KOPT-K1 (cell line): ENCODE data around the gene PRKCA.

ENCODE experiments used
- H3K27ac ChIP-seq: fragments of 200-600 bp; sonication (generic); 2 replicates; pipeline ENCODE4 v1.5.1; 2016; ENCODE audit warnings: antibody characterized with exemption, mild to moderate bottlenecking, low read depth, low read length; ENCODE audit not compliant: poor library complexity, severe bottlenecking
- H3K36me3 ChIP-seq: fragments of 200-600 bp; sonication (generic); 2 replicates; pipeline ENCODE4 v1.5.1; 2017; ENCODE audit warnings: antibody characterized with exemption, mild to moderate bottlenecking, low read length, moderate library complexity; ENCODE audit not compliant: insufficient read depth
- H3K9me3 ChIP-seq: fragments of 200-600 bp; sonication (generic); 2 replicates; pipeline ENCODE4 v1.5.1; 2017; ENCODE audit warnings: antibody characterized with exemption, low read length, mild to moderate bottlenecking; ENCODE audit not compliant: insufficient read depth, poor library complexity, severe bottlenecking

PRKCA gene

GRCh38 chr17:66637491-66637890 lies 335.1 kb downstream of the PRKCA start:
- Histone ChIP-seq H3K27ac (no peak overlapping the region), H3K9me3 (no peaks in the 10 kb centered on the region), H3K36me3 (peaks cover 24% of the 10 kb centered on the region)

DNA sequence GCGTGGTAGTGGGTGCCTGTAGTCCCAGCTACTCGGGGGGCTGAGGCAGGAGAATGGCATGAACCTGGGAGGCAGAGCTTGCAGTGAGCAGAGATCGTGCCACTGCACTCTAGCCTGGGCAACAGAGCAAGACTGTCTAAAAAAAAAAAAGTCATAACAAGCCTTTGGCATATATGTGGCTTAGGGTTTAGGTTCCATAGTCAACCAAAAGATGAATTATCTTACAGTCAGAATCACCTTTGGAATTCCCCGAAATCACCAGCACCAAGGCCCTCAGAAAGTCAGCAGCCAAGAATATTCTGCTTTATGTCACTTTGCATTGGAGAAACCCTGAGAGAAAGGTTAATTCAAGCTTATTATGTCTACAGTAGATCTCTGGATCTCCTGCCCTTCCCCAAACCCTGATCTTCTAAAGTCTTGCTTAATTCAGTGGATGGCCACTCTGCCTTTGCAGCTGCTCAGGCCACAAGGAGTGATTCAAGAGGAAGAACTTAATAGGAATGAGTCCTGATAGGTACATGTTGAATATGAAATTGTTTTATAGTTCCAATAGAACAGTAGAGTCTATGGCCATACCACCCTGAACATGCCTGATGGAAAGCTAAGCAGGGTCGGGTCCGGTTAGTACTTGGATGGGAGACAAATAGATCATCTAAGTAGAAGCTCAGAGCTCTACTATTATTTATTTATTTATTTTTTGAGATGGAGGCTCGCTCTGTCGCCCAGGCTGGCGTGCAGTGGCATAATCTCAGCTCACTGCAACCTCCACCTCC lies 336.5 kb downstream of the PRKCA start:
- Histone ChIP-seq H3K36me3 (peaks cover 38% of the 10 kb centered on the region), H3K27ac (no peak overlapping the region), H3K9me3 (no peaks in the 10 kb centered on the region)

GRCh38 chr17:66643815-66644710 lies 341.6 kb downstream of the PRKCA start:
- H3K36me3 ChIP-seq = peaks cover 78% of the 10 kb centered on the region
- H3K9me3 ChIP-seq = no peaks in the 10 kb centered on the region
- no peak overlapping the region for H3K27ac ChIP-seq

DNA sequence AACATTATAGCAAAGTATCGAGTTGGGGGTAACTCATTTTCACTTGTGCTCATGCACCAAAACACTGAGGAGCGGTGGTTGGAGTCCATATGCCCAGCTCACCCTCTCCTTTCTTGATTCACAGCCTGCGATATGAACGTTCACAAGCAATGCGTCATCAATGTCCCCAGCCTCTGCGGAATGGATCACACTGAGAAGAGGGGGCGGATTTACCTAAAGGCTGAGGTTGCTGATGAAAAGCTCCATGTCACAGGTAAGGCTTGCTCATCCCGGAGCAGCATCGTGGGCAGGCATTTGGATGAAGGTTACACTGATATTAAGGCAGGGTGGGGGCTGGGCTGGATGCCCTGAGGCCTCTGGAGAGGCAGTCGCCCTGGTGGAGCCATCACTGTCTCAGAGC lies 342.8 kb downstream of the PRKCA start:
- Histone ChIP-seq H3K36me3 (peaks cover 78% of the 10 kb centered on the region), H3K9me3 (no peaks in the 10 kb centered on the region), H3K27ac (no peak overlapping the region)

- H3K36me3 ChIP-seq = peaks cover 83% of the 10 kb centered on the region
- H3K9me3 ChIP-seq = no peaks in the 10 kb centered on the region
- H3K27ac ChIP-seq = no peak overlapping the region
These were observed 345.1 kb downstream of the PRKCA start for GRCh38 chr17:66647391-66647983.

DNA sequence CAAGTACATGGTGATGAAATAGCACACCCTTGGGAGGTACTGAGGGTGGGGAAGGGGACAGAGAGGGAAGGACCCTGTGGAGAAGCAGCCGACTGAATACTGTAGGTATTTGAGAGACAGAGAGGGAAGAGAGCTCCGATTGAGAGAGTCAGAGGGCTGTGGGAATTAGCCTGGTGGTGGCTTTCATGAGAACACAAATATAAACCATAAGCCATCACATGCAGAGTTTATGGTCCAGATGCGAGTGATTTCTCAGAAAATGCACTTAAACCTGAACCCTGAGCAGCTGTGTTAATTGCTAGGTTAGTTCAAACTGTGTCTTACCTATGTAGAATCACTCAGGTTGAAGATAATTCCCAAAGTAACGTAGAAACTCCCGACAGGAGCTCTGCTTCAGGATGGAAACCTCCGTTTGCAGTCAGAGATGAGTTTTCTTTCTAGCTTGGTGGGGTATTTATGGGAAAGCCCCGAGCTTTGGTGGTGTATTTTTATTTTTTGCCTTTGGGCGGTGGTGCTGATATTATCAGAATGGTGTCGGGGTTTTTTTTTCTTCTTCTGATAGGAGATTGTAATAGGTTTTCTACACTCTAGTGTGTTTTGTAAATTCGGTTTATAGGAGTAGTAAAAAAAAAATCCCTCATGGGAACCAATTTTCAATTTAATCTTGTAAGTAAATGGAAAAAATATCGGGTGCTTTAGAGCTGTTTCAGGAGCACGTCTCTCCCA lies 347.6 kb downstream of the PRKCA start:
- Histone ChIP-seq H3K27ac (no peak overlapping the region), H3K9me3 (no peaks in the 10 kb centered on the region), H3K36me3 (peaks cover 83% of the 10 kb centered on the region)

GRCh38 chr17:66650544-66650877 lies 348.1 kb downstream of the PRKCA start:
- Histone ChIP-seq H3K27ac (no peak overlapping the region), H3K9me3 (no peaks in the 10 kb centered on the region), H3K36me3 (peaks cover 83% of the 10 kb centered on the region)

- H3K9me3 ChIP-seq = no peaks in the 10 kb centered on the region
- peaks cover 71% of the 10 kb centered on the region for H3K36me3 ChIP-seq
- no peak overlapping the region for H3K27ac ChIP-seq
These were observed 350.6 kb downstream of the PRKCA start for GRCh38 chr17:66652840-66653507.

DNA sequence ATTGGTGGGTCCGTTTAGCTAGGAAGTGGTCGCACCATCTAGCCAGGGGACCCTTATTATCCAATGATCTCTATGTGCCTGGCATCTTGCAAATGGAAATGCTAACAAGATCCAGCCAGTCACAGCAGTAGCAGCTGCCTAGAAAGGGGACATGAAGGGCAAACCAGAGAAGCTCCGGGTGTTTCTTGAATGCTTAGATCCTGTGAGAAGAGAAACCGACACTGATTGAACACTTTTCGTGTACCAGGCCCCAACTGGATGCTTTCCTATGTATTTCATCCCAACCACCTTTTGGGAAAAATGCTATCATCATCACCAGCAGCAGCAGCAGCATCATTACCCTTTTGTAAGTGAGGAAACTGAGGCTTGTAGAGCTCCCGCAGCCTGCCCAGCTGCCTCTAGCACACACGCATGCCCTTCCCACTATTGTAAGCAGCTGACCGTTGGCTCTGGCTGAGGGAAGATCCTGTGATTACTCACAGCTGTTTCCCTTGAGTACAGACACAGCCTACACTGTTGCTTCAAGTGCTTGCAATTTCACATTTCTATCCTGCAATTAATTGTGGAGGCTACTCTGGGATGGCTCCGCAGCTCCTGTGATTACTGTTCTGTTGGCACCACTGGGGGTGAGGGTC lies 351.8 kb downstream of the PRKCA start:
- no peaks in the 10 kb centered on the region for H3K9me3 ChIP-seq
- H3K27ac ChIP-seq = no peak overlapping the region
- peaks cover 74% of the 10 kb centered on the region for H3K36me3 ChIP-seq

DNA sequence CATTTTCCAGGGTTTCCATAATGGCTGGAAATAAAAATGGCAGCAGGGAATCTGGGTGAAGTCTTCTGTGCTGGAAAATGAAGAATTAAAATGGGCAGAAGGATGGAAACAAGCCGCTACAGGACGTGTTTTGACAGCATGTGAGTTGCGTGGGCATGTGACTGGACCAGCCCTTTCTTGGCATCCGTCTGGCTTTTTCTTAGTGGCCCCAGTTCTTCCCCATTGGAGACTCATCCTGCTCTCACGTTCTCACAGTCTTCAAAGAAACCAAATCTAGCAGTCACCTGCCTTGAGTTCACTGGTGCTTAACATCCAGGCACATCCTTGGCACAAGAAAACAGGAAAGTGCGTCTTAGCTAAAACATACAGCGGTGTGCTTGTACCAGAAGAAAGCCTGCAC lies 352.4 kb downstream of the PRKCA start:
- H3K36me3 ChIP-seq = peaks cover 77% of the 10 kb centered on the region
- no peaks in the 10 kb centered on the region for H3K9me3 ChIP-seq
- no peak overlapping the region for H3K27ac ChIP-seq

DNA sequence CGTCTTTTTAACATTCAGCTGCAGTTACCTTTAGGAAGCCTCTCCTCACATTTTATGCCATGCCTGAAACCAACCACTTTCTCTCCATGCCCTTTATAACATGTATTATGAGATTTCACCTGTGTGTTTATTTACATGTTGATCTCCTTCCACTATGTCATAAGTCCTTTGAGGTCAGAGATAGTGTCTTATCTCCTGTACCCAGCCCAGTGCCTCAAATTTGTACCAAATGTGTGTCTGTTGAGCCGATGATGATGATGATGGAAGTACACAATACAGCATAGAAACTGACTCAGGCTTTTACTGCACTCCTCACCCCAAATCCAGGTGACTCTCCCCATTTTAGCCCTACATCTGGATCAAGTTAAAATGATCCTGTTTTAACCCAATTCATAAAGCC lies 353.0 kb downstream of the PRKCA start:
- Histone ChIP-seq H3K36me3 (peaks cover 80% of the 10 kb centered on the region), H3K27ac (no peak overlapping the region), H3K9me3 (no peaks in the 10 kb centered on the region)

DNA sequence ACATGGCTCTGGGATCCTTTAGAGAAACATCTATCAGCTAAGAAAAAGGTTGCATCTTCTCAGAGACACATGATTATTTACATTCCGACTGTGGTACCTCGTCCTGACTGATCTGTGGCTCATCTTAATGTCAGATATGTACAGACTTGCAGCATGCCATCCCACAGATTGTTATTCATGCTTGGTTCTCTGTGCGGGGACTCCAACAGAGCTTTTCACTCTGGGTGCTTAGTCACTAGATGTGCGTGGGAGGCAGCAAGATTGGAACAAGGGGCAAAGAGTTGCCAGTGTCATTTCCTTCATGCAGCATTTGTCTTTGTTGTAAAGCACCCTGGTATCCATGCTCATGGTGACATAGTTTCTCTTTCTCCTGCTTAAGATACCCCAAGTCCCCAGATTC lies 353.4 kb downstream of the PRKCA start:
- no peaks in the 10 kb centered on the region for H3K9me3 ChIP-seq
- no peak overlapping the region for H3K27ac ChIP-seq
- H3K36me3 ChIP-seq = peaks cover 76% of the 10 kb centered on the region

GRCh38 chr17:66661411-66662256 lies 359.2 kb downstream of the PRKCA start:
- no peak overlapping the region for H3K27ac ChIP-seq
- no peaks in the 10 kb centered on the region for H3K9me3 ChIP-seq
- peaks cover 32% of the 10 kb centered on the region for H3K36me3 ChIP-seq
